Measurements from ENCODE around the gene STPG4. TPM values are rescaled to one million over a fixed set of nuclear protein-coding genes. Genes with fewer than 3 reads are reported as not detected.

STPG4 gene
- total RNA-seq (2014; rRNA removed; shearing (Covaris generic); ENCODE audit: low replicate concordance), result 0.18 TPM in 1 of 2 replicates, not detected in the other

GRCh38 chr2:47155091-47155876 is at the start of gene STPG4:
TSS of gene STPG4 (minus strand) at chr2:47155308. CDS start at chr2:47155251, 57 bp downstream.
- peaks cover 44% of the 10 kb centered on the region for H3K36me3 ChIP-seq (ENCODE audit: insufficient read depth, low read length)
- no peak within 1 kb of the TSS for H3K9ac ChIP-seq (ENCODE audit: low read length)
- H2AFZ ChIP-seq (ENCODE audit: low read length), result no peak within 1 kb of the TSS
- H3K79me2 ChIP-seq (ENCODE audit: low read length), result no peaks in the 10 kb centered on the region
- no peak within 1 kb of the TSS for H3K27ac ChIP-seq (ENCODE audit: low read length)
- H3K4me3 ChIP-seq (ENCODE audit: low read length), result no peak within 1 kb of the TSS
- H3K9me3 ChIP-seq (ENCODE audit: low read length), result no peaks in the 10 kb centered on the region
- DNase-seq, result no peak
- H3K4me2 ChIP-seq (ENCODE audit: low read depth, low read length, poor library complexity, severe bottlenecking), result no peak within 1 kb of the TSS
- no peaks in the 10 kb centered on the region for H3K9me2 ChIP-seq (replicated peaks; ENCODE audit: insufficient read depth, low read length)
- no peaks in the 10 kb centered on the region for H3K4me1 ChIP-seq (ENCODE audit: low read length)
- no peaks in the 10 kb centered on the region for H4K20me1 ChIP-seq (ENCODE audit: insufficient read depth, low read depth, low read length)
- no peaks in the 10 kb centered on the region for H3K27me3 ChIP-seq (ENCODE audit: low read length)

GRCh38 chr2:47204691-47205090 is 49.6 kb upstream of the STPG4 start:
- Histone ChIP-seq H3K27ac (ENCODE audit: low read length) (no peak overlapping the region), H4K20me1 (ENCODE audit: insufficient read depth, low read depth, low read length) (no peaks in the 10 kb centered on the region), H3K9me2 (replicated peaks; ENCODE audit: insufficient read depth, low read length) (no peaks in the 10 kb centered on the region), H2AFZ (ENCODE audit: low read length) (no peak overlapping the region), H3K4me2 (ENCODE audit: low read depth, low read length, poor library complexity, severe bottlenecking) (no peak overlapping the region), H3K79me2 (ENCODE audit: low read length) (no peaks in the 10 kb centered on the region), H3K9me3 (ENCODE audit: low read length) (no peaks in the 10 kb centered on the region), H3K36me3 (ENCODE audit: insufficient read depth, low read length) (no peaks in the 10 kb centered on the region), H3K4me1 (ENCODE audit: low read length) (peaks cover 2% of the 10 kb centered on the region), H3K9ac (ENCODE audit: low read length) (no peak overlapping the region), H3K27me3 (ENCODE audit: low read length) (0 out of 2 replicates have a peak, but pooled peaks cover 2% of the 10 kb centered on the region), H3K4me3 (ENCODE audit: low read length) (no peak overlapping the region)
- DNase-seq, result no peak

GRCh38 chr2:47203995-47204394 is 48.9 kb upstream of the STPG4 start:
- DNase-seq, result no peak
- Histone ChIP-seq H4K20me1 (ENCODE audit: insufficient read depth, low read depth, low read length) (no peaks in the 10 kb centered on the region), H3K27me3 (ENCODE audit: low read length) (0 out of 2 replicates have a peak, but pooled peaks cover 2% of the 10 kb centered on the region), H3K27ac (ENCODE audit: low read length) (no peak overlapping the region), H3K9ac (ENCODE audit: low read length) (no peak overlapping the region), H3K36me3 (ENCODE audit: insufficient read depth, low read length) (no peaks in the 10 kb centered on the region), H3K4me1 (ENCODE audit: low read length) (peaks cover 8% of the 10 kb centered on the region), H3K4me3 (ENCODE audit: low read length) (no peak overlapping the region), H3K4me2 (ENCODE audit: low read depth, low read length, poor library complexity, severe bottlenecking) (no peak overlapping the region), H2AFZ (ENCODE audit: low read length) (no peak overlapping the region), H3K79me2 (ENCODE audit: low read length) (no peaks in the 10 kb centered on the region), H3K9me3 (ENCODE audit: low read length) (no peaks in the 10 kb centered on the region), H3K9me2 (replicated peaks; ENCODE audit: insufficient read depth, low read length) (no peaks in the 10 kb centered on the region)

GRCh38 chr2:47201224-47201623 is 46.1 kb upstream of the STPG4 start:
- Histone ChIP-seq H3K27me3 (ENCODE audit: low read length) (0 out of 2 replicates have a peak, but pooled peaks cover 2% of the 10 kb centered on the region), H3K9me3 (ENCODE audit: low read length) (no peaks in the 10 kb centered on the region), H4K20me1 (ENCODE audit: insufficient read depth, low read depth, low read length) (no peaks in the 10 kb centered on the region), H3K4me3 (ENCODE audit: low read length) (no peak overlapping the region), H2AFZ (ENCODE audit: low read length) (no peak overlapping the region), H3K9ac (ENCODE audit: low read length) (no peak overlapping the region), H3K79me2 (ENCODE audit: low read length) (no peaks in the 10 kb centered on the region), H3K27ac (ENCODE audit: low read length) (no peak overlapping the region), H3K4me2 (ENCODE audit: low read depth, low read length, poor library complexity, severe bottlenecking) (no peak overlapping the region), H3K36me3 (ENCODE audit: insufficient read depth, low read length) (no peaks in the 10 kb centered on the region), H3K9me2 (replicated peaks; ENCODE audit: insufficient read depth, low read length) (no peaks in the 10 kb centered on the region), H3K4me1 (ENCODE audit: low read length) (peaks cover 8% of the 10 kb centered on the region)
- no peak for DNase-seq

- no peak overlapping the region for H3K9ac ChIP-seq (ENCODE audit: low read length)
Measured at GRCh38 chr2:47198985-47199451, 43.9 kb upstream of the STPG4 start.

GRCh38 chr2:47196499-47196898 is 41.4 kb upstream of the STPG4 start:
- Histone ChIP-seq H3K79me2 (ENCODE audit: low read length) (no peaks in the 10 kb centered on the region), H3K4me2 (ENCODE audit: low read depth, low read length, poor library complexity, severe bottlenecking) (no peak overlapping the region), H2AFZ (ENCODE audit: low read length) (no peak overlapping the region), H3K9me2 (replicated peaks; ENCODE audit: insufficient read depth, low read length) (no peaks in the 10 kb centered on the region), H3K4me3 (ENCODE audit: low read length) (no peak overlapping the region), H3K4me1 (ENCODE audit: low read length) (peaks cover 11% of the 10 kb centered on the region), H3K27ac (ENCODE audit: low read length) (no peak overlapping the region), H3K9me3 (ENCODE audit: low read length) (no peaks in the 10 kb centered on the region), H3K9ac (ENCODE audit: low read length) (no peak overlapping the region), H3K36me3 (ENCODE audit: insufficient read depth, low read length) (no peaks in the 10 kb centered on the region), H4K20me1 (ENCODE audit: insufficient read depth, low read depth, low read length) (no peaks in the 10 kb centered on the region), H3K27me3 (ENCODE audit: low read length) (no peaks in the 10 kb centered on the region)
- DNase-seq, result no peak

More at GRCh38 chr2:47198985-47199451, 43.9 kb upstream of the STPG4 start:
- Histone ChIP-seq H3K9me3 (ENCODE audit: low read length) (no peaks in the 10 kb centered on the region), H3K27me3 (ENCODE audit: low read length) (no peaks in the 10 kb centered on the region), H3K4me1 (ENCODE audit: low read length) (peaks cover 8% of the 10 kb centered on the region), H3K9me2 (replicated peaks; ENCODE audit: insufficient read depth, low read length) (no peaks in the 10 kb centered on the region), H3K79me2 (ENCODE audit: low read length) (no peaks in the 10 kb centered on the region), H3K4me3 (ENCODE audit: low read length) (no peak overlapping the region), H4K20me1 (ENCODE audit: insufficient read depth, low read depth, low read length) (no peaks in the 10 kb centered on the region), H3K36me3 (ENCODE audit: insufficient read depth, low read length) (no peaks in the 10 kb centered on the region), H2AFZ (ENCODE audit: low read length) (0 out of 2 replicates have a peak overlapping the region, but pooled peaks have one; percentile 0), H3K27ac (ENCODE audit: low read length) (no peak overlapping the region), H3K4me2 (ENCODE audit: low read depth, low read length, poor library complexity, severe bottlenecking) (no peak overlapping the region)
- no peak for DNase-seq

GRCh38 chr2:47196046-47196445 is 40.9 kb upstream of the STPG4 start:
- Histone ChIP-seq H3K4me2 (ENCODE audit: low read depth, low read length, poor library complexity, severe bottlenecking) (no peak overlapping the region), H3K4me1 (ENCODE audit: low read length) (peaks cover 11% of the 10 kb centered on the region), H3K9ac (ENCODE audit: low read length) (no peak overlapping the region), H3K27me3 (ENCODE audit: low read length) (no peaks in the 10 kb centered on the region), H3K9me2 (replicated peaks; ENCODE audit: insufficient read depth, low read length) (no peaks in the 10 kb centered on the region), H4K20me1 (ENCODE audit: insufficient read depth, low read depth, low read length) (no peaks in the 10 kb centered on the region), H3K27ac (ENCODE audit: low read length) (no peak overlapping the region), H3K79me2 (ENCODE audit: low read length) (no peaks in the 10 kb centered on the region), H3K4me3 (ENCODE audit: low read length) (no peak overlapping the region), H3K9me3 (ENCODE audit: low read length) (no peaks in the 10 kb centered on the region), H3K36me3 (ENCODE audit: insufficient read depth, low read length) (no peaks in the 10 kb centered on the region), H2AFZ (ENCODE audit: low read length) (no peak overlapping the region)
- DNase-seq, result no peak

GRCh38 chr2:47195148-47195547 is 40.0 kb upstream of the STPG4 start:
- no peak overlapping the region for H3K4me3 ChIP-seq (ENCODE audit: low read length)
- DNase-seq, result no peak
- H3K27me3 ChIP-seq (ENCODE audit: low read length), result no peaks in the 10 kb centered on the region
- H3K9ac ChIP-seq (ENCODE audit: low read length), result no peak overlapping the region
- no peaks in the 10 kb centered on the region for H3K9me3 ChIP-seq (ENCODE audit: low read length)
- H3K27ac ChIP-seq (ENCODE audit: low read length), result no peak overlapping the region
- H3K4me2 ChIP-seq (ENCODE audit: low read depth, low read length, poor library complexity, severe bottlenecking), result no peak overlapping the region
- no peaks in the 10 kb centered on the region for H3K79me2 ChIP-seq (ENCODE audit: low read length)
- no peak overlapping the region for H2AFZ ChIP-seq (ENCODE audit: low read length)
- no peaks in the 10 kb centered on the region for H3K36me3 ChIP-seq (ENCODE audit: insufficient read depth, low read length)
- no peaks in the 10 kb centered on the region for H3K9me2 ChIP-seq (replicated peaks; ENCODE audit: insufficient read depth, low read length)
- peaks cover 11% of the 10 kb centered on the region for H3K4me1 ChIP-seq (ENCODE audit: low read length)
- H4K20me1 ChIP-seq (ENCODE audit: insufficient read depth, low read depth, low read length), result no peaks in the 10 kb centered on the region
